Activated CD8-positive, alpha-beta T cell treated with anti-CD3 and anti-CD28 coated beads, Interleukin-2, amount 10 ng/mL, durations not matched to agents 7 days and 5 days (primary cell): ENCODE results near the gene DACH1. TPM values are rescaled to one million over a fixed set of nuclear protein-coding genes. Genes with fewer than 3 reads are reported as not detected.

Source experiments
- ATAC-seq: fragments of 150-1000 bp; cut with Tn5 transposase; one replicate; pipeline ENCODE4 v1.10.0; 2021; ENCODE audit warnings: moderate library complexity
- CTCF ChIA-PET: fragments of 350-600 bp; sonication (Branson Sonifier 250); formaldehyde crosslinking; loops from one replicate; lab custom pipeline; 2021; ENCODE audit warnings: antibody characterized with exemption; lab: Charles Lee
- POLR2A ChIA-PET: fragments of 350-600 bp; sonication (Branson Sonifier 250); formaldehyde crosslinking; loops from one replicate; lab custom pipeline; 2021; ENCODE audit warnings: antibody characterized with exemption; lab: Charles Lee
- DNase-seq: peaks from one replicate; pipeline ENCODE4 v3.0.0-alpha.2; 2020
- H3K27ac Mint-ChIP-seq: one replicate; pipeline ENCODE4 v1.8.0; 2021; ENCODE audit warnings: mild to moderate bottlenecking, mixed read lengths
- H3K27me3 Mint-ChIP-seq: one replicate; pipeline ENCODE4 v1.8.0; 2021; ENCODE audit warnings: low read depth, mixed read lengths
- H3K36me3 Mint-ChIP-seq: one replicate; pipeline ENCODE4 v1.8.0; 2021; ENCODE audit warnings: low read depth, mixed read lengths
- H3K4me1 Mint-ChIP-seq: one replicate; pipeline ENCODE4 v1.8.0; 2021; ENCODE audit warnings: low read depth, mixed read lengths
- H3K4me3 Mint-ChIP-seq: one replicate; pipeline ENCODE4 v1.8.0; 2021; ENCODE audit warnings: mild to moderate bottlenecking, mixed read lengths
- H3K9me3 Mint-ChIP-seq: one replicate; pipeline ENCODE4 v1.8.0; 2022; ENCODE audit warnings: mixed read lengths; ENCODE audit not compliant: insufficient read depth
- total RNA-seq, 2 experiments: library from RNA; stranded (reverse); gene quantifications; one replicate each; pipeline ENCODE4 v1.2.3, GENCODE V29; 2021

DACH1 gene
- total RNA-seq, 2 experiments from 2014 or later: not detected

- Mint-ChIP-seq H3K36me3 (no peaks in the 10 kb centered on the region), H3K27me3 (peaks cover 15% of the 10 kb centered on the region), H3K4me3 (no peak overlapping the region), H3K9me3 (no peaks in the 10 kb centered on the region), H3K4me1 (peaks cover 3% of the 10 kb centered on the region), H3K27ac (no peak overlapping the region)
- ChIA-PET CTCF (no interaction called here), POLR2A (interaction anchor here (1.3 kb wide), 1 partner anchor 9 kb away, joined by 5 read pairs; no protein-coding TSS in a partner anchor)
- no peak for ATAC-seq
- no peak for DNase-seq
Measured at GRCh38 chr13:71876648-71877255, 9.7 kb upstream of the DACH1 start.

GRCh38 chr13:71875823-71876222, 8.8 kb upstream of the DACH1 start:
- ChIA-PET POLR2A (no interaction called here), CTCF (no interaction called here)
- Mint-ChIP-seq H3K27ac (no peak overlapping the region), H3K27me3 (peaks cover 16% of the 10 kb centered on the region), H3K4me1 (peaks cover 3% of the 10 kb centered on the region), H3K9me3 (no peaks in the 10 kb centered on the region), H3K4me3 (no peak overlapping the region), H3K36me3 (no peaks in the 10 kb centered on the region)
- no peak for ATAC-seq
- no peak for DNase-seq

GRCh38 chr13:71874458-71874857, 7.5 kb upstream of the DACH1 start:
- Mint-ChIP-seq H3K9me3 (no peaks in the 10 kb centered on the region), H3K4me3 (no peak overlapping the region), H3K4me1 (peaks cover 3% of the 10 kb centered on the region), H3K36me3 (no peaks in the 10 kb centered on the region), H3K27me3 (peaks cover 26% of the 10 kb centered on the region), H3K27ac (no peak overlapping the region)
- DNase-seq: no peak
- no peak for ATAC-seq
- ChIA-PET POLR2A (no interaction called here), CTCF (no interaction called here)

- H3K4me3 Mint-ChIP-seq: no peak overlapping the region
- H3K9me3 Mint-ChIP-seq: no peaks in the 10 kb centered on the region
- CTCF ChIA-PET: no interaction called here
- no peak for ATAC-seq
- POLR2A ChIA-PET: no interaction called here
- H3K27ac Mint-ChIP-seq: no peak overlapping the region
- H3K36me3 Mint-ChIP-seq: no peaks in the 10 kb centered on the region
- no peak for DNase-seq
- no peaks in the 10 kb centered on the region for H3K4me1 Mint-ChIP-seq
- peaks cover 30% of the 10 kb centered on the region for H3K27me3 Mint-ChIP-seq
Measured at GRCh38 chr13:71873418-71874247, 6.6 kb upstream of the DACH1 start.

GRCh38 chr13:71871844-71872243, 4.8 kb upstream of the DACH1 start:
- H3K36me3 Mint-ChIP-seq: no peaks in the 10 kb centered on the region
- ChIA-PET POLR2A (no interaction called here), CTCF (no interaction called here)
- H3K27me3 Mint-ChIP-seq: peaks cover 40% of the 10 kb centered on the region
- H3K27ac Mint-ChIP-seq: no peak overlapping the region
- H3K4me1 Mint-ChIP-seq: peaks cover 4% of the 10 kb centered on the region
- DNase-seq (no peak), ATAC-seq (no peak)
- no peak overlapping the region for H3K4me3 Mint-ChIP-seq
- no peaks in the 10 kb centered on the region for H3K9me3 Mint-ChIP-seq

- ATAC-seq (no peak), DNase-seq (no peak)
- peaks cover 8% of the 10 kb centered on the region for H3K4me1 Mint-ChIP-seq
- ChIA-PET POLR2A (no interaction called here), CTCF (no interaction called here)
- H3K27ac Mint-ChIP-seq: no peak overlapping the region
- peaks cover 44% of the 10 kb centered on the region for H3K27me3 Mint-ChIP-seq
- H3K4me3 Mint-ChIP-seq: no peak overlapping the region
- no peaks in the 10 kb centered on the region for H3K36me3 Mint-ChIP-seq
- H3K9me3 Mint-ChIP-seq: no peaks in the 10 kb centered on the region
Measured at GRCh38 chr13:71871176-71871754, 4.3 kb upstream of the DACH1 start.

- CTCF ChIA-PET: interaction anchor here (1.2 kb wide), 1 partner anchor 10 kb away, joined by 3 read pairs; no protein-coding TSS in a partner anchor
- H3K36me3 Mint-ChIP-seq: no peaks in the 10 kb centered on the region
- peaks cover 47% of the 10 kb centered on the region for H3K27me3 Mint-ChIP-seq
- peaks cover 10% of the 10 kb centered on the region for H3K4me1 Mint-ChIP-seq
- POLR2A ChIA-PET: no interaction called here
- no peak overlapping the region for H3K27ac Mint-ChIP-seq
- no peak overlapping the region for H3K4me3 Mint-ChIP-seq
- ATAC-seq (no peak), DNase-seq (no peak)
- H3K9me3 Mint-ChIP-seq: no peaks in the 10 kb centered on the region
Measured at GRCh38 chr13:71870100-71870499, 3.1 kb upstream of the DACH1 start.

GRCh38 chr13:71869274-71869673, 2.3 kb upstream of the DACH1 start:
- Mint-ChIP-seq H3K27ac (no peak overlapping the region), H3K36me3 (no peaks in the 10 kb centered on the region), H3K9me3 (no peaks in the 10 kb centered on the region), H3K4me3 (no peak overlapping the region), H3K27me3 (peaks cover 50% of the 10 kb centered on the region), H3K4me1 (peaks cover 18% of the 10 kb centered on the region)
- POLR2A ChIA-PET: no interaction called here
- CTCF ChIA-PET: interaction anchor here (1.2 kb wide), 1 partner anchor 11 kb away, joined by 3 read pairs; no protein-coding TSS in a partner anchor
- no peak for DNase-seq
- ATAC-seq: no peak

- ATAC-seq: peak; percentile 36
- H3K9me3 Mint-ChIP-seq: no peaks in the 10 kb centered on the region
- H3K27ac Mint-ChIP-seq: no peak overlapping the region
- H3K36me3 Mint-ChIP-seq: no peaks in the 10 kb centered on the region
- DNase-seq: no peak
- CTCF ChIA-PET: interaction anchor here (2.1 kb wide), 1 partner anchor 13 kb away, joined by 8 read pairs; no protein-coding TSS in a partner anchor
- POLR2A ChIA-PET: no interaction called here
- H3K4me3 Mint-ChIP-seq: peak overlapping the region; percentile 43
- H3K27me3 Mint-ChIP-seq: peaks cover 58% of the 10 kb centered on the region
- H3K4me1 Mint-ChIP-seq: peaks cover 19% of the 10 kb centered on the region
Measured at GRCh38 chr13:71866335-71867130, 471 bp downstream of the DACH1 start.

- H3K4me3 Mint-ChIP-seq: peak overlapping the region; percentile 31
- POLR2A ChIA-PET: no interaction called here
- CTCF ChIA-PET: no interaction called here
- no peaks in the 10 kb centered on the region for H3K36me3 Mint-ChIP-seq
- peaks cover 19% of the 10 kb centered on the region for H3K4me1 Mint-ChIP-seq
- no peak for DNase-seq
- H3K9me3 Mint-ChIP-seq: no peaks in the 10 kb centered on the region
- peaks cover 59% of the 10 kb centered on the region for H3K27me3 Mint-ChIP-seq
- H3K27ac Mint-ChIP-seq: no peak overlapping the region
- ATAC-seq: peak; percentile 21
Measured at GRCh38 chr13:71865874-71866334, 1.1 kb downstream of the DACH1 start.

GRCh38 chr13:71864986-71865873, 1.8 kb downstream of the DACH1 start:
- DNase-seq (no peak), ATAC-seq (peak; percentile 29)
- ChIA-PET CTCF (no interaction called here), POLR2A (no interaction called here)
- Mint-ChIP-seq H3K9me3 (no peaks in the 10 kb centered on the region), H3K4me1 (peaks cover 19% of the 10 kb centered on the region), H3K36me3 (no peaks in the 10 kb centered on the region), H3K27me3 (peaks cover 57% of the 10 kb centered on the region), H3K27ac (no peak overlapping the region), H3K4me3 (peak overlapping the region; percentile 70)
